K562 (cell line): ENCODE measurements around the gene TEDC1. TPM values are rescaled to one million over a fixed set of nuclear protein-coding genes. Genes with fewer than 3 reads are reported as not detected.

Experiments used
- ATAC-seq: fragments of 200-7000 bp; cut with Tn5 transposase; 3 replicates; pipeline ENCODE4 v1.9.1; 2020; ENCODE audit warnings: moderate library complexity
- BruUV-seq: library from RNA; stranded (reverse); fragments of 400-500 nt; replicated peaks from 2 replicates; lab custom pipeline; 2021; lab: Mats Ljungman, UMichigan
- CTCF ChIA-PET: fragments of 300-600 bp; formaldehyde crosslinking; extraction: SDS; loops from one replicate; lab custom pipeline; 2021; ENCODE audit warnings: low intra/inter-chr PET ratio; lab: Yijun Ruan, JAX
- POLR2A ChIA-PET: fragments of 300-600, 350-650 bp; sonication (Branson Sonifier 250); formaldehyde crosslinking; extraction: SDS; loops from one replicate; lab custom pipeline; 2021; ENCODE audit warnings: antibody characterized with exemption, inconsistent platforms; lab: Yijun Ruan, JAX
- DNase-seq, 4 experiments: peaks; one replicate each; pipeline versions ENCODE4 v3.0.0 to v3.0.0-alpha.2; 2011 to 2018; ENCODE audit warnings: low spot score in 3 of 4, mixed read lengths in 3 of 4; ENCODE audit errors: extremely low read depth in 1 of 4
- FAIRE-seq: peaks from 2 replicates; lab custom pipeline; 2011; peaks lifted over from hg19 to GRCh38; lab: Jason Lieb, UNC
- H2AFZ ChIP-seq: 2 replicates; pipeline ENCODE4 v1.6.0; 2011; ENCODE audit warnings: low read depth, low read length, control low read depth, inconsistent platforms
- H3K27ac ChIP-seq: fragments of 200-600 bp; 3 replicates; pipeline ENCODE4 v1.8.0; 2011; ENCODE audit warnings: low read depth, mild to moderate bottlenecking, control low read depth, inconsistent platforms, low read length, moderate library complexity, mixed read lengths; ENCODE audit errors: extremely low read depth
- H3K27me3 ChIP-seq, 2 experiments: fragments of 300-600 bp in 1 of 2; 2 replicates in 1 of 2; 3 replicates in 1 of 2; pipeline versions ENCODE4 v1.6.0 to v1.8.0; 2011; ENCODE audit warnings: inconsistent platforms in 2 of 2, low read length in 2 of 2, mild to moderate bottlenecking in 1 of 2, mixed read lengths in 1 of 2, moderate library complexity in 1 of 2; ENCODE audit not compliant: control insufficient read depth in 2 of 2, insufficient read depth in 2 of 2
- H3K36me3 ChIP-seq: fragments of 300-600 bp; 3 replicates; pipeline ENCODE4 v1.8.0; 2011; ENCODE audit warnings: mild to moderate bottlenecking, low read length, inconsistent platforms; ENCODE audit not compliant: control insufficient read depth, insufficient read depth
- H3K4me1 ChIP-seq, 2 experiments: fragments of 200-600 bp in 1 of 2; replicated peaks in 1 of 2; 2 replicates in 1 of 2; 3 replicates in 1 of 2; pipeline versions ENCODE4 v1.5.1 to v1.8.0; 2011; ENCODE audit warnings: inconsistent platforms in 2 of 2, low read length in 2 of 2, mild to moderate bottlenecking in 1 of 2, mixed read lengths in 1 of 2, moderate library complexity in 1 of 2; ENCODE audit not compliant: control insufficient read depth in 2 of 2, insufficient read depth in 2 of 2
- H3K4me2 ChIP-seq: 2 replicates; pipeline ENCODE4 v1.6.1; 2011; ENCODE audit warnings: low read length, control low read depth, inconsistent platforms, mixed read lengths; ENCODE audit not compliant: insufficient read depth
- H3K4me3 ChIP-seq: fragments of 200-600 bp; sonication (generic), shearing (Covaris generic); 2 replicates; pipeline ENCODE4 v1.5.1; 2016; ENCODE audit warnings: control low read depth, inconsistent platforms
- H3K79me2 ChIP-seq: fragments of 200-600 bp; 3 replicates; pipeline ENCODE4 v1.8.0; 2011; ENCODE audit warnings: low read length, inconsistent platforms; ENCODE audit not compliant: control insufficient read depth, insufficient read depth
- H3K9ac ChIP-seq, 2 experiments: 2 replicates each; pipeline versions ENCODE4 v1.6.0 to v1.6.1; 2011; ENCODE audit warnings: low read depth in 2 of 2, low read length in 2 of 2, control low read depth in 1 of 2, inconsistent platforms in 1 of 2, mild to moderate bottlenecking in 1 of 2, mixed read lengths in 1 of 2; ENCODE audit not compliant: insufficient read depth in 1 of 2
- H3K9me1 ChIP-seq: one replicate; pipeline ENCODE4 v1.6.0; 2011; ENCODE audit warnings: inconsistent platforms, mild to moderate bottlenecking, low read length, moderate library complexity; ENCODE audit not compliant: control insufficient read depth, insufficient read depth
- H3K9me3 ChIP-seq: replicated peaks from 2 replicates; pipeline ENCODE4 v1.5.1; 2011; ENCODE audit warnings: low read depth, low read length, inconsistent platforms; ENCODE audit not compliant: control insufficient read depth, insufficient read depth
- H4K20me1 ChIP-seq: replicated peaks from 2 replicates; pipeline ENCODE4 v1.6.1; 2011; ENCODE audit warnings: low read length, inconsistent platforms, mixed read lengths; ENCODE audit not compliant: control insufficient read depth, insufficient read depth
- FOS ChIP-seq: IDR thresholded peaks from 3 replicates; pipeline ENCODE4 v1.6.1; 2011; ENCODE audit not compliant: insufficient read length; ENCODE audit errors: extremely low read depth
- MYNN ChIP-seq, 2 experiments: sonication (generic); formaldehyde crosslinking in 1 of 2; IDR thresholded peaks; 2 replicates each; pipeline versions ENCODE4 v1.5.0 to v1.6.1; 2016 to 2020; ENCODE audit warnings: antibody characterized with exemption in 1 of 2, missing genetic modification reagents in 1 of 2
- POLR2G ChIP-seq: fragments of 200-400 bp; formaldehyde crosslinking; IDR thresholded peaks from 2 replicates; pipeline ENCODE4 v1.6.1; 2017; ENCODE audit warnings: low read depth, mild to moderate bottlenecking, antibody characterized with exemption, low read length, moderate library complexity
- SMARCA5 ChIP-seq: fragments of 450-650 bp; IDR thresholded peaks from 2 replicates; pipeline ENCODE4 v1.6.1; 2016
- TEAD2 ChIP-seq: fragments of 450-650 bp; IDR thresholded peaks from 2 replicates; pipeline ENCODE4 v1.6.1; 2016; ENCODE audit warnings: missing genetic modification characterization, control low read depth, missing compliant biosample characterization
- WGBS: fragments of 100-300 bp; shearing (Covaris generic); methylation state at CpG from one replicate; pipeline ENCODE4 v1.1.6; 2016; ENCODE audit warnings: low coverage, mixed read lengths; ENCODE audit not compliant: insufficient coverage; ENCODE audit errors: missing lambda C conversion rate; 5-methylcytosine and 5-hydroxymethylcytosine counted together
- in situ Hi-C: fragments of 300-500 bp; cut with MboI; formaldehyde crosslinking; loops from 4 replicates; pipeline ENCODE4 v1.15.0; 2018; ENCODE audit warnings: inconsistent platforms, mixed read lengths
- intact Hi-C: fragments of 100-400 bp; cut with micrococcal nuclease; formaldehyde crosslinking; loops from 2 replicates; pipeline ENCODE4 v1.14.2; 2022
- polyA plus RNA-seq, 8 experiments: library from polyadenylated mRNA; depleted of rRNA in 4 of 8; stranded (reverse) in 5 of 8; unstranded in 3 of 8; fragments of >200 nt; fragmentation: Nextera tagmentation in 2 of 8; fragmentation: Illumina TruSeq in 1 of 8; extraction: Ambion mirVana in 2 of 8; extraction: Trizol in 1 of 8; gene quantifications; 2 replicates each; pipeline versions ENCODE4 v1.2.1 to v1.2.3, GENCODE V29; 2011 to 2014; ENCODE audit warnings: inconsistent platforms in 1 of 8, missing spikeins in 1 of 8
- total RNA-seq, 7 experiments: library from RNA; depleted of rRNA in 6 of 7; stranded (reverse); fragments of >200 nt in 6 of 7; fragmentation: Illumina TruSeq in 2 of 7; extraction: Trizol in 2 of 7; gene quantifications; 2 replicates each; pipeline versions ENCODE4 v1.2.1 to v1.2.3, GENCODE V29; 2011 to 2021; ENCODE audit warnings: low replicate concordance in 1 of 7

Gene TEDC1
- total and polyA plus RNA-seq, 9 of the 15 experiments (the other 6 are each of a cell fraction or from before 2014, with no cell fraction given), result 0.21 to 28.3 (median 5.9) TPM

GRCh38 chr14:105446971-105447370 is 44.1 kb upstream of the TEDC1 start:
- ChIA-PET POLR2A (interaction anchor here (0.7 kb wide), 1 partner anchor 24 kb away, joined by 4 read pairs; no protein-coding TSS in a partner anchor), CTCF (no interaction called here)
- H3K9me3 ChIP-seq, result no peaks in the 10 kb centered on the region
- no peak for ATAC-seq
- intact Hi-C loops (loop anchor here (5.0 kb wide), 1 partner anchor 40 kb away; the partner anchor contains the start of gene CRIP1), in situ Hi-C loops (no loop called here)
- DNase-seq, result no peak
- H3K9me1 ChIP-seq, result no peaks in the 10 kb centered on the region
- H4K20me1 ChIP-seq, result no peaks in the 10 kb centered on the region
- no TSS peak for BruUV-seq
- H2AFZ ChIP-seq, result no peak overlapping the region
- H3K4me2 ChIP-seq, result no peak overlapping the region
- WGBS, result 90% methylated on average over 12 of the region's 14 CpGs
- no peak for FAIRE-seq
- no peak overlapping the region for H3K27ac ChIP-seq
- no peak overlapping the region; a peak in 1 of 4 replicates for H3K9ac ChIP-seq
- H3K36me3 ChIP-seq, result peaks cover 46% of the 10 kb centered on the region; the same call in 1 of the 3 replicates
- H3K27me3 ChIP-seq, result no peaks in the 10 kb centered on the region
- H3K4me3 ChIP-seq, result no peak overlapping the region
- 0 out of 3 replicates have a peak, but pooled peaks cover 5% of the 10 kb centered on the region for H3K79me2 ChIP-seq
- no peak for TF ChIP-seq MYNN (IDR thresholded peaks at IDR 0.05)
- no peak for TF ChIP-seq MYNN (CRISPR knock-in tag; IDR thresholded peaks at IDR 0.05)
- TF ChIP-seq SMARCA5, result no peak
- no peak for TF ChIP-seq FOS
- no peak for TF ChIP-seq TEAD2
- TF ChIP-seq POLR2G, result peak; percentile 16; the same call in 1 of the 2 replicates
- peaks cover 0 to 48% of the 10 kb centered on the region in 2 experiments; a peak in 2 of 5 replicates for H3K4me1 ChIP-seq
